B cell (primary cell): Measurements from ENCODE around the gene NOP9. TPM values are rescaled to one million over a fixed set of nuclear protein-coding genes. Genes with fewer than 3 reads are reported as not detected.

Experiments used
- ATAC-seq: fragments of 200-7000 bp; cut with Tn5 transposase; one replicate; pipeline ENCODE4 v1.10.0; 2021; ENCODE audit warnings: low read depth, mild to moderate bottlenecking, moderate number of reproducible peaks, moderate library complexity
- CTCF ChIA-PET: fragments of 350-600 bp; sonication (Branson Sonifier 250); formaldehyde crosslinking; loops from one replicate; lab custom pipeline; 2021; ENCODE audit warnings: antibody characterized with exemption, inconsistent platforms; lab: Charles Lee
- POLR2A ChIA-PET: fragments of 350-600 bp; sonication (Branson Sonifier 250); formaldehyde crosslinking; loops from one replicate; lab custom pipeline; 2021; ENCODE audit warnings: antibody characterized with exemption; lab: Charles Lee
- DNase-seq: peaks from one replicate; pipeline ENCODE4 v3.0.0; 2013
- H2AFZ ChIP-seq: 2 replicates; pipeline ENCODE4 v1.6.1; 2012; ENCODE audit warnings: mild to moderate bottlenecking, low read depth, low read length; ENCODE audit not compliant: insufficient read depth, poor library complexity, severe bottlenecking
- H3K27ac ChIP-seq, 2 donors: 1 replicate in 1 of 2; 2 replicates in 1 of 2; pipeline ENCODE4 v1.5.1; 2012 to 2013; ENCODE audit warnings: low read length in 2 of 2, mild to moderate bottlenecking in 2 of 2, moderate library complexity in 1 of 2
- H3K27me3 ChIP-seq, 4 experiments: fragments of 200-600 bp in 1 of 4; sonication (generic) in 1 of 4; replicated peaks in 1 of 4; 1 replicate in 2 of 4; 2 replicates in 2 of 4; pipeline versions ENCODE4 v1.6.1 to v1.7.0; 2013 to 2016; ENCODE audit warnings: low read length in 3 of 4, mild to moderate bottlenecking in 2 of 4, mixed read lengths in 1 of 4, moderate library complexity in 1 of 4; ENCODE audit not compliant: insufficient read depth in 4 of 4, control insufficient read depth in 3 of 4; ENCODE audit errors: control extremely low read depth in 1 of 4
- H3K36me3 ChIP-seq, 2 experiments: replicated peaks in 1 of 2; 1 replicate in 1 of 2; 2 replicates in 1 of 2; pipeline versions ENCODE4 v1.6.1 to v1.7.1; 2013; ENCODE audit warnings: low read length in 1 of 2; ENCODE audit not compliant: insufficient read depth in 2 of 2, control insufficient read depth in 1 of 2; ENCODE audit errors: control extremely low read depth in 1 of 2, extremely low read depth in 1 of 2
- H3K4me1 ChIP-seq, 2 donors: fragments of 200-600 bp in 1 of 2; sonication (generic) in 1 of 2; 1 replicate in 1 of 2; 2 replicates in 1 of 2; pipeline versions ENCODE4 v1.5.1 to v1.6.1; 2013 to 2017; ENCODE audit warnings: low read length in 2 of 2; ENCODE audit not compliant: control insufficient read depth in 2 of 2, insufficient read depth in 2 of 2
- H3K4me2 ChIP-seq: replicated peaks from 2 replicates; pipeline ENCODE3; 2012; ENCODE audit warnings: mild to moderate bottlenecking, low read depth, low read length; ENCODE audit not compliant: poor library complexity, severe bottlenecking
- H3K4me3 ChIP-seq, 5 experiments: fragments of 200-600 bp in 1 of 5; sonication (generic) in 1 of 5; 1 replicate in 3 of 5; 2 replicates in 2 of 5; pipeline versions ENCODE4 v1.5.1 to v1.7.0; 2011 to 2016; ENCODE audit warnings: low read length in 4 of 5, mild to moderate bottlenecking in 4 of 5, low read depth in 2 of 5, control low read depth in 1 of 5, moderate library complexity in 1 of 5; ENCODE audit not compliant: insufficient read depth in 1 of 5; ENCODE audit errors: control extremely low read depth in 1 of 5, extremely low read depth in 1 of 5
- H3K79me2 ChIP-seq: fragments of 200-600 bp; sonication (generic); one replicate; pipeline ENCODE4 v1.6.0; 2016; ENCODE audit warnings: low read length; ENCODE audit not compliant: control insufficient read depth, insufficient read depth
- H3K9ac ChIP-seq: fragments of 200-600 bp; sonication (generic); 2 replicates; pipeline ENCODE4 v1.6.1; 2017; ENCODE audit warnings: mild to moderate bottlenecking, low read length, moderate library complexity
- H3K9me3 ChIP-seq, 3 donors: one replicate each; pipeline versions ENCODE4 v1.6.1 to v1.7.1; 2013; ENCODE audit warnings: low read length in 2 of 3; ENCODE audit not compliant: control insufficient read depth in 2 of 3, insufficient read depth in 1 of 3; ENCODE audit errors: control extremely low read depth in 1 of 3
- H4K20me1 ChIP-seq: 2 replicates; pipeline ENCODE4 v1.6.0; 2012; ENCODE audit warnings: mild to moderate bottlenecking, low read length; ENCODE audit not compliant: insufficient read depth, control insufficient read depth, poor library complexity, severe bottlenecking
- H3K27ac Mint-ChIP-seq: one replicate; pipeline ENCODE4 v1.8.0; 2021; ENCODE audit warnings: mixed read lengths
- H3K27me3 Mint-ChIP-seq: one replicate; pipeline ENCODE4 v1.8.0; 2021; ENCODE audit warnings: mixed read lengths
- H3K4me1 Mint-ChIP-seq: one replicate; pipeline ENCODE4 v1.8.0; 2021; ENCODE audit warnings: mixed read lengths
- H3K4me3 Mint-ChIP-seq: one replicate; pipeline ENCODE4 v1.8.0; 2021; ENCODE audit warnings: mixed read lengths
- H3K9me3 Mint-ChIP-seq: one replicate; pipeline ENCODE4 v1.8.0; 2022; ENCODE audit warnings: mixed read lengths; ENCODE audit not compliant: insufficient read depth
- EZH2 ChIP-seq: IDR thresholded peaks from 2 replicates; pipeline ENCODE4 v1.6.1; 2012; ENCODE audit warnings: borderline replicate concordance, low read depth, mild to moderate bottlenecking, moderate library complexity, low read length; ENCODE audit not compliant: insufficient read depth, poor library complexity, severe bottlenecking
- WGBS: methylation state at CpG from one replicate; pipeline ENCODE4 v1.1.5; 2013; ENCODE audit warnings: missing lambda C conversion rate; ENCODE audit not compliant: insufficient coverage; 5-methylcytosine and 5-hydroxymethylcytosine counted together
- intact Hi-C: fragments of 100-400 bp; cut with micrococcal nuclease; formaldehyde crosslinking; loops from one replicate; pipeline ENCODE4 v1.10.0; 2022
- polyA plus RNA-seq: library from polyadenylated mRNA; depleted of rRNA; stranded (reverse); fragments of >200 nt; gene quantifications from 2 replicates; pipeline ENCODE4 v1.2.3, GENCODE V29; 2012
- total RNA-seq, 2 donors: library from RNA; stranded (reverse); fragments of 120-200 nt in 1 of 2; gene quantifications; 1 replicate in 1 of 2; 2 replicates in 1 of 2; pipeline versions ENCODE4 v1.2.3 to v1.2.4, GENCODE V29; 2013 to 2022
- TF ChIP-seq, protein P1 (sequence below): fragments of 200-600 bp; IDR thresholded peaks from one replicate; pipeline ENCODE4 v1.8.0; 2022; ENCODE audit warnings: antibody characterized with exemption, mild to moderate bottlenecking

The NOP9 gene
- total and polyA plus RNA-seq, 2 donors (not counting 1 experiment from before 2014, with no cell fraction given): 9.7 to 22.6 TPM

GRCh38 chr14:24290746-24291145, 8.9 kb upstream of the NOP9 start:
- no peak overlapping the region for H3K9ac ChIP-seq
- intact Hi-C loops: no loop called here
- POLR2A ChIA-PET: interaction anchor here (0.9 to 2.0 kb wide), 4 partner anchors 13 to 48 kb away, joined by 3 to 5 read pairs (median 4); partner anchors contain the start of genes RABGGTA and TINF2
- no peak overlapping the region for H3K27ac Mint-ChIP-seq
- H3K27ac ChIP-seq: no peak overlapping the region
- no peaks in the 10 kb centered on the region for H3K9me3 Mint-ChIP-seq
- no peak overlapping the region for H3K4me3 Mint-ChIP-seq
- DNase-seq (no peak), ATAC-seq (no peak)
- WGBS: 92% methylated on average over 3 of the region's 9 CpGs
- no peak overlapping the region for H2AFZ ChIP-seq
- H3K4me1 ChIP-seq: peaks cover 10 to 18% of the 10 kb centered on the region in 2 donors
- CTCF ChIA-PET: interaction anchor here (1.2 to 5.1 kb wide), 8 partner anchors 7 to 147 kb away, joined by 3 to 41 read pairs (median 11); partner anchors contain the start of genes CIDEB, LTB4R2, MDP1 and RABGGTA
- peaks cover 14% of the 10 kb centered on the region for H3K4me1 Mint-ChIP-seq
- no peaks in the 10 kb centered on the region for H3K9me3 ChIP-seq
- H3K27me3 ChIP-seq: no peaks in the 10 kb centered on the region
- H3K79me2 ChIP-seq: peaks cover 13% of the 10 kb centered on the region
- no peak overlapping the region for H3K4me2 ChIP-seq
- no peaks in the 10 kb centered on the region for H3K27me3 Mint-ChIP-seq
- H3K36me3 ChIP-seq: peaks cover 11 to 52% of the 10 kb centered on the region in 2 experiments
- no peak for TF ChIP-seq EZH2
- TF ChIP-seq, protein P1, sequence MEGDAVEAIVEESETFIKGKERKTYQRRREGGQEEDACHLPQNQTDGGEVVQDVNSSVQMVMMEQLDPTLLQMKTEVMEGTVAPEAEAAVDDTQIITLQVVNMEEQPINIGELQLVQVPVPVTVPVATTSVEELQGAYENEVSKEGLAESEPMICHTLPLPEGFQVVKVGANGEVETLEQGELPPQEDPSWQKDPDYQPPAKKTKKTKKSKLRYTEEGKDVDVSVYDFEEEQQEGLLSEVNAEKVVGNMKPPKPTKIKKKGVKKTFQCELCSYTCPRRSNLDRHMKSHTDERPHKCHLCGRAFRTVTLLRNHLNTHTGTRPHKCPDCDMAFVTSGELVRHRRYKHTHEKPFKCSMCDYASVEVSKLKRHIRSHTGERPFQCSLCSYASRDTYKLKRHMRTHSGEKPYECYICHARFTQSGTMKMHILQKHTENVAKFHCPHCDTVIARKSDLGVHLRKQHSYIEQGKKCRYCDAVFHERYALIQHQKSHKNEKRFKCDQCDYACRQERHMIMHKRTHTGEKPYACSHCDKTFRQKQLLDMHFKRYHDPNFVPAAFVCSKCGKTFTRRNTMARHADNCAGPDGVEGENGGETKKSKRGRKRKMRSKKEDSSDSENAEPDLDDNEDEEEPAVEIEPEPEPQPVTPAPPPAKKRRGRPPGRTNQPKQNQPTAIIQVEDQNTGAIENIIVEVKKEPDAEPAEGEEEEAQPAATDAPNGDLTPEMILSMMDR: no peak
- no peak overlapping the region for H3K4me3 ChIP-seq
- no peaks in the 10 kb centered on the region for H4K20me1 ChIP-seq

DNA sequence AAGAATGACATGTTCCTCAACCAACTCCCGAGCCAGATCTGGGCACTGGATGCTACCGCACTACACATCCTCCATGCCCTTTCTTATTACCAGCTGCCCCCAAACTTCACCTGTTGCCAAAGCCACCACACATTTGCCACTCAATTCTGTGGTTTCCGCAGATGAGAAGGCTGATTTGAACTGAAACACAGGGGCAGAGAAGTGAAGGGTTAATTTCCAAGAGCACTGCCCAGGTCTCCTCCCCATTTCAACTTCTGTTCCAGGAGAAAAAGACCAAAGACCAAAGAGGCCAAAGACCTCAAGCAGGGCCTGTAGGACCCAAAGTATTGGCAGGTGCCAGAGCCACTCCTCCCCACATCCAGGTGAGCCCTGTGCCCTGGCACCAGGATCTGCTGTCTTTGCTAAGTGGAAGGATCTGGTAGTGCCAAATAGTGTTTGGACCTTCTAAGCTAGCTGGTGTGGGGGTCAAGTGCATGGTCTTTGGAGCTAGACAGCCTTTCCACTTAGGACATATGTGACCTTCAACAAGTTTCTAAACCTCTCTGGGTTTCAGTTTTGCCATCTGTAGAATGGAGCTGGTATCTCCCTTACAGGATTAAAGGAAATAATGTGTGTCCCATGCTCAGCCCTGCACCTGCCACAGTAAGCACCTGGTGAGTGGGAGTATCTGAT, 8.1 kb upstream of the NOP9 start:
- intact Hi-C loops: no loop called here

More for the DNA sequence above, 8.1 kb upstream of the NOP9 start:
- ATAC-seq: no peak
- Histone ChIP-seq H3K9ac (no peak overlapping the region), H3K4me2 (no peak overlapping the region), H3K4me1 (peaks cover 12 to 20% of the 10 kb centered on the region in 2 donors), H3K9me3 (no peaks in the 10 kb centered on the region), H3K79me2 (peaks cover 13% of the 10 kb centered on the region), H4K20me1 (no peaks in the 10 kb centered on the region), H3K36me3 (peaks cover 13 to 58% of the 10 kb centered on the region in 2 experiments), H3K4me3 (no peak overlapping the region), H3K27ac (no peak overlapping the region), H2AFZ (no peak overlapping the region), H3K27me3 (no peaks in the 10 kb centered on the region)
- Mint-ChIP-seq H3K27ac (no peak overlapping the region), H3K4me3 (no peak overlapping the region), H3K27me3 (no peaks in the 10 kb centered on the region), H3K4me1 (peaks cover 20% of the 10 kb centered on the region), H3K9me3 (no peaks in the 10 kb centered on the region)
- POLR2A ChIA-PET: interaction anchor here (1.0 to 1.2 kb wide), 3 partner anchors 20 to 49 kb away, joined by 3 read pairs; partner anchors contain the start of genes LTB4R and TINF2
- CTCF ChIA-PET: interaction anchor here (1.2 to 5.1 kb wide), 7 partner anchors 10 to 146 kb away, joined by 3 to 41 read pairs (median 14); partner anchors contain the start of genes CIDEB, LTB4R2, RABGGTA and TINF2
- DNase-seq: no peak
- WGBS: 92% methylated on average over 2 of the region's 3 CpGs
- no peak for TF ChIP-seq EZH2
- TF ChIP-seq, protein P1: no peak
